Left colon (tissue), 2 donors: ENCODE measurements around the gene FABP2. TPM values are rescaled to one million over a fixed set of nuclear protein-coding genes. Genes with fewer than 3 reads are reported as not detected.
A peak's percentile ranks its signal among the peaks of the same experiment; 100 is the strongest.
"Not testable (repeated sequence)": the region's sequence is repeated elsewhere in the genome, so short reads cannot be mapped to it uniquely, and the experiment has no call there.

Experiments
- ATAC-seq: fragments of 200-7000 bp; cut with Tn5 transposase; one replicate; pipeline ENCODE4 v1.9.1; 2020; ENCODE audit warnings: mild to moderate bottlenecking, moderate library complexity
- DNase-seq, 2 donors: peaks; one replicate each; pipeline ENCODE4 v3.0.0-alpha.2; 2020
- intact Hi-C, 2 donors: fragments of 100-400 bp; cut with DNase I in 1 of 2; cut with micrococcal nuclease in 1 of 2; formaldehyde crosslinking; loops; one replicate each; pipeline versions ENCODE4 v1.11.2 to v1.14.0; 2022; cut with DNase I, micrococcal nuclease
- total RNA-seq, 2 donors: library from RNA; stranded (reverse); fragmentation: NEBNext Ultra II Directional; extraction: Animal tissue kit (Norgen Biotek cat#: 25700); gene quantifications; one replicate each; pipeline ENCODE4 v1.2.1, GENCODE V29; 2021
- donor health status: DM: no; HTN: no; CAD: no.
- donor health status: DM: yes; HTN: yes; CAD: no.

FABP2 gene
- total RNA-seq, 2 donors from 2014 or later: 102 to 104 TPM

DNA sequence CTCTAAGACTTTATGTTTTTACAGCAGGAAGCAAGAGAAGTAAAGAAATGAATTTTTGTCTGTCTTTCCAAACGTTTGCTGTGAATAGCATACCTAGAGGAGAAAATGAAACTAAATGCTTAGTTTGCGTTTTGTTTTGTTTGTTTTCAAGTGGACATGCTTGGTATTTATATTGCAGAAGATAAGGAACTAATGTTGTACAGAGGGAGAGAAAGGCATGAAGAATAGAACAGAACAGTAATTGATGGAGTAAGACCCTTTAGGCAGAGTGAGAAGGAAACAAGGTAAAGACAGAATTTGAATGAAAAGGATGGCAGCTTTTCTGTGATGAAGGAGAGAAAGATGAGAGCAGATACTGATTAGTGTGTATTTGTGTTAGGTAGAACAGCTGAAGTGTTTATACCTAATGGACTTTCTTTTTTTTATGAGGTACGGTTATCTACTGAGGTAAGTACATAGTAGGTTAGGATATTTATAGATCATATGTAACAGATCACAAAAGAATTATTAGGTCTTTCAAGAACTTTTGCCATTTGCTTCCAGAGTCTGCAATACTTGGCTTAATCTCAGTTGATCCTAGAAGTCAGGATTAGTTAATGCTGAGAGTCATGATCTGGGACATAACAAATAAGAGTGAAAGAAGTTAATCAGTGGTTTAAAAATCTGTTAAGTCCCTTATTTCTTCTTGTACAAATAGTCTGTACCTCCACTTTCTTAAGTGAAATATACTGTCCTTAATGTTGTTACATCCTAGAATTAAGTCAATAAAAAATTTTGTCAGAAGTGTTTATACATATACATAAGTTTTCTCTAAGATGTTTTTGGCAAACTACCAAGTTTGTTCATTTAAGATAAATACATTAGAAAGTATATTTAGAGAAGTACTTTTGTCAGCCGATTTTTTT is 36.8 kb downstream of the FABP2 start:
- intact Hi-C loops: loop anchor here in 1 of 2 donors (2.0 to 5.0 kb wide), 2 partner anchors 243 to 304 kb away; no protein-coding TSS in a partner anchor
- ATAC-seq (peak; percentile 56), DNase-seq (no peak)

DNA sequence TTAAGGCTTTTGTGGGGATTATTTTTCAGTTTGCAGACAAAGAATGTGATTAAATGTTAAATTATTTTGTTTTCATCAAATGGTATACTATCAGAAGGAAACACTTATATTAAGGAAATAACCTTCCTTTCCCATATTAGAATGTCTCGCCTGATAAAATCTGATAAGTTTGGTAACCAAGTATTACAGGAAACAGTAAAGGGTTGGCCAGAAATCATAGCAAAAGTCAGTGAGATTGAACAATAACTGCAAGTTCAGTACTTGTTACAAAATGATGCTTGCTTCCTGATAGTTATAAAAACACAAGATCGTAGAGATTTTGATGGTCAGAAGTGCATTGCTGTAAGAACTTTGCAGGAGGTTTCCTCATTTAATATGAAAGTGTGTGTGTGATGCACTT is 40.5 kb downstream of the FABP2 start:
- intact Hi-C loops: loop anchor here in 1 of 2 donors (5.0 kb wide), 1 partner anchor 239 kb away; no protein-coding TSS in a partner anchor
- DNase-seq (no peak), ATAC-seq (no peak)

DNA sequence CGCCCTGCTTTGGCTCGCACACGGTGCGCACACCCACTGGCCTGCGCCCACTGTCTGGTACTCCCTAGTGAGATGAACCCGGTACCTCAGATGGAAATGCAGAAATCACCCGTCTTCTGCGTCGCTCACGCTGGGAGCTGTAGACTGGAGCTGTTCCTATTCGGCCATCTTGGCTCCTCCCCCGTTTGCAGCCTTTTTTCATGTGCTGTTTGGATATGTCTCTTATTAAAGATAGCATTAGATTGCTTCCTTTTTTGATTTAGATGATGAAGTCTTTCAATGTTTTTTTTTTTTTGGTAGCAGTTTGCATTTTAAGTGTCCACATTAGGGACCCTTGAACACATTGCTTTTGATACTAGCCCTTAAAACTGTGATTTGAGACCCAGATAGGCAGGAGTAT is 42.0 kb downstream of the FABP2 start:
- intact Hi-C loops: loop anchor here in 1 of 2 donors (5.0 kb wide), 1 partner anchor 238 kb away; no protein-coding TSS in a partner anchor
- not testable (repeated sequence) for DNase-seq, ATAC-seq

GRCh38 chr4:119279541-119279940 is 42.4 kb downstream of the FABP2 start:
- intact Hi-C loops, ATAC-seq, DNase-seq: not testable (repeated sequence)

DNA sequence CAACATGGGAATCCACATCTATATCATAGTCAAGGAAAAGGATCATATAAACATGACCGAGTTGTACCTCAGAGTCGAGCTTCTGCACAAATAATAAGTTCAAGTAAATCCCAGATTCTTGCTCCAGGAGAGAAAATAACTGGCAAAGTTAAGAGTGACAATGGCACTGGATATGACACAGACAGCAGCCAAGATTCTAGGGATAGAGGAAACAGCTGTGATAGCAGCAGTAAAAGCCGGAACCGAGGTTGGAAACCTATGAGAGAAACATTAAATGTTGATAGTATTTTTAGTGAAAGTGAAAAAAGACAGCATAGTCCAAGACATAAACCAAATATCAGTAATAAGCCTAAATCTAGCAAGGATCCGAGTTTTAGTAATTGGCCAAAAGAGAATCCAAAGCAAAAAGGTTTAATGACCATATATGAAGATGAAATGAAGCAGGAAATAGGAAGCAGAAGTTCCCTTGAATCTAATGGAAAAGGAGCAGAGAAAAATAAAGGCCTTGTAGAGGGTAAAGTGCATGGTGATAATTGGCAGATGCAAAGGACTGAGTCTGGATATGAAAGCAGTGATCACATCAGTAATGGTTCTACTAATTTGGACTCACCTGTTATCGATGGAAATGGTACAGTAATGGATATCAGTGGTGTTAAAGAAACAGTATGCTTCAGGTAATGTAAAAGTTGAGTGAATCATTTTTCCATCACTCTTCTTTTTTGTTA is 50.4 kb downstream of the FABP2 start:
- DNase-seq (no peak), ATAC-seq (no peak)
- intact Hi-C loops: no loop called here

DNA sequence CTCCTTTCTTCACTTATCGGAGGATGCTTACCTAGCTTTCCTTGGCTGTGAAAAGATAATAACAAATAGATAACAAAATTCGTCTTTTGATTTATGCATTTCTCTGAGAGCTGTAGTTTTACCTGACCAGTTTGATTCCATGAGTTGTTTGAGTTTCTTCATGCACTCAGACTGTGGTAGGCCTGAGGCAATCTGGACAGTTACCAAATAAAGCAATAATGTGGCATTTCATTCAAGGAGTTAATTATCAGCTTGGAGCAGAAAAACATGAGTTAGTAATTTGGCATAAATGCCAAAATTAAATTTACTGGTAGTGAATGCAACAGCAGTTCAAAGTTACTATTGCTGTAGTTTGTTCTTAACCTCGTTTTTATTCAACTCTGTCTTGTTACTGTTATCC is 53.5 kb downstream of the FABP2 start:
- DNase-seq (no peak), ATAC-seq (no peak)
- intact Hi-C loops: no loop called here

Other genes starting within 250 kb of the FABP2 start
- not detected for gene MYOZ2, start 186.3 kb downstream of the FABP2 start, total RNA-seq
- gene USP53, start 109.4 kb downstream of the FABP2 start, total RNA-seq: 10 to 100 TPM; 67.0 to 89.0 TPM